PC-9 (cell line): Measurements from ENCODE around the gene SPATA16. TPM values are rescaled to one million over a fixed set of nuclear protein-coding genes. Genes with fewer than 3 reads are reported as not detected.

Source experiments
- BruUV-seq: library from RNA; stranded (reverse); fragments of 400-500 nt; replicated peaks from 2 replicates; lab custom pipeline; 2021; lab: Mats Ljungman, UMichigan
- CTCF ChIA-PET: fragments of 300-600 bp; sonication (Branson Sonifier 250); formaldehyde crosslinking; loops from one replicate; lab custom pipeline; 2022; ENCODE audit warnings: antibody characterized with exemption; lab: Charles Lee
- POLR2A ChIA-PET: fragments of 300-600 bp; sonication (Branson Sonifier 250); formaldehyde crosslinking; loops from one replicate; lab custom pipeline; 2022; ENCODE audit warnings: antibody characterized with exemption; ENCODE audit not compliant: unreplicated experiment; lab: Charles Lee
- DNase-seq, 2 experiments: peaks; one replicate each; pipeline versions ENCODE4 v3.0.0 to v3.0.0-alpha.2; 2015 to 2022; ENCODE audit warnings: mixed read lengths in 1 of 2
- H2AFZ ChIP-seq: fragments of 200-600 bp; sonication (generic); 2 replicates; pipeline ENCODE4 v1.8.1; 2017; ENCODE audit warnings: antibody characterized with exemption
- H3F3A ChIP-seq: fragments of 200-600 bp; sonication (generic); 2 replicates; pipeline ENCODE4 v1.8.1; 2017; ENCODE audit warnings: antibody characterized with exemption, mild to moderate bottlenecking, low read depth; ENCODE audit not compliant: insufficient read depth
- H3K27ac ChIP-seq: fragments of 200-600 bp; sonication (generic); 2 replicates; pipeline ENCODE4 v1.6.1; 2016; ENCODE audit warnings: mixed run types
- H3K27me3 ChIP-seq: fragments of 200-600 bp; sonication (generic); 2 replicates; pipeline ENCODE4 v1.6.1; 2016; ENCODE audit warnings: low read depth, mixed run types; ENCODE audit not compliant: insufficient read depth
- H3K36me3 ChIP-seq: fragments of 200-600 bp; sonication (generic); 2 replicates; pipeline ENCODE4 v1.6.1; 2016; ENCODE audit warnings: low read depth, mixed run types
- H3K4me1 ChIP-seq: fragments of 200-600 bp; sonication (generic); replicated peaks from 2 replicates; pipeline ENCODE4 v1.6.1; 2016; ENCODE audit warnings: mixed run types; ENCODE audit not compliant: insufficient read depth
- H3K4me2 ChIP-seq: fragments of 200-600 bp; sonication (generic); 2 replicates; pipeline ENCODE4 v1.6.1; 2017; ENCODE audit warnings: mixed run types
- H3K4me3 ChIP-seq: fragments of 200-600 bp; sonication (generic); 2 replicates; pipeline ENCODE4 v1.6.1; 2016; ENCODE audit warnings: mixed run types
- H3K79me2 ChIP-seq: fragments of 200-600 bp; sonication (generic); 2 replicates; pipeline ENCODE4 v1.6.1; 2017; ENCODE audit warnings: low read depth, mixed run types
- H3K9me2 ChIP-seq: fragments of 200-600 bp; sonication (generic); 2 replicates; pipeline ENCODE4 v1.8.1; 2017; ENCODE audit warnings: mild to moderate bottlenecking; ENCODE audit not compliant: insufficient read depth
- H3K9me3 ChIP-seq: fragments of 200-600 bp; sonication (generic); 2 replicates; pipeline ENCODE4 v1.8.1; 2016; ENCODE audit warnings: low read depth; ENCODE audit not compliant: insufficient read depth
- H4K20me1 ChIP-seq: fragments of 200-600 bp; sonication (generic); 2 replicates; pipeline ENCODE4 v1.8.1; 2017; ENCODE audit not compliant: insufficient read depth
- EZH2 ChIP-seq: fragments of 200-600 bp; sonication (generic); IDR thresholded peaks from 2 replicates; pipeline ENCODE4 v1.8.0; 2017; ENCODE audit warnings: antibody characterized with exemption, low read depth
- intact Hi-C: fragments of 100-400 bp; cut with micrococcal nuclease; formaldehyde crosslinking; loops from one replicate; pipeline ENCODE4 v1.10.0; 2022; ENCODE audit not compliant: unreplicated experiment
- total RNA-seq: library from RNA; stranded (reverse); gene quantifications from 2 replicates; pipeline ENCODE4 v1.2.3, GENCODE V29; 2021
- TF ChIP-seq, protein P1 (sequence below): fragments of 200-600 bp; sonication (generic); conservative IDR thresholded peaks from 2 replicates; pipeline ENCODE4 v1.6.1; 2017; ENCODE audit warnings: mixed run types, antibody characterized with exemption, mild to moderate bottlenecking, moderate library complexity

Gene SPATA16
- total RNA-seq, 1 experiment from 2014 or later: not detected

DNA sequence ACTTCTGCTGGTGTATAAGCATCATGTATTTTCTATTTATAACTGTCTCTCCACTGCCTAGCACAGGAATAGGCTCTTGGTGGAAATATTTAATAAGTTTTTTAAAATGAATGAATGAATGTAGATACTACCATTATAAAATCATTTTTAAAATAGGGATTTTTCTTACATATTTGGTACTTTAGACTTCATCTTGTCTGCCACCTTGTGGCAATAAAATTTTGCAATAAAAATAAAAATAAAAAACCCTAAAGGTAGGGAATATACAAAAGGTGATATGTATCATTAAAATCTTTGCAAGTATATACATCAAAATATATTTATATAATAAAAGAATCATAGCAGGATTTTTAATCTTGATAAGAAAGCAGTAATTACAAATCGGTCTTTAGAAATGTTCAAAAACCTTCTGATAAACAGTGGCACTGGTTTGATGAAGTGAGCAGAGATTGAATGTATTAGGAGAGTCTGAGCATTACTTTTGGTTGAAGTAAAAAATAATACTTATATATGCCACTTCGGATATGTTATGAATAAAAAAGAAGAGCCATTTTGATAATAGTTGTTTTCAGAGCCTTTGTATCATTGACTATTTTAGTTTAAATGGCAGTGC is 95.2 kb downstream of the SPATA16 start:
- H3K36me3 ChIP-seq: no peaks in the 10 kb centered on the region
- TF ChIP-seq, protein P1, sequence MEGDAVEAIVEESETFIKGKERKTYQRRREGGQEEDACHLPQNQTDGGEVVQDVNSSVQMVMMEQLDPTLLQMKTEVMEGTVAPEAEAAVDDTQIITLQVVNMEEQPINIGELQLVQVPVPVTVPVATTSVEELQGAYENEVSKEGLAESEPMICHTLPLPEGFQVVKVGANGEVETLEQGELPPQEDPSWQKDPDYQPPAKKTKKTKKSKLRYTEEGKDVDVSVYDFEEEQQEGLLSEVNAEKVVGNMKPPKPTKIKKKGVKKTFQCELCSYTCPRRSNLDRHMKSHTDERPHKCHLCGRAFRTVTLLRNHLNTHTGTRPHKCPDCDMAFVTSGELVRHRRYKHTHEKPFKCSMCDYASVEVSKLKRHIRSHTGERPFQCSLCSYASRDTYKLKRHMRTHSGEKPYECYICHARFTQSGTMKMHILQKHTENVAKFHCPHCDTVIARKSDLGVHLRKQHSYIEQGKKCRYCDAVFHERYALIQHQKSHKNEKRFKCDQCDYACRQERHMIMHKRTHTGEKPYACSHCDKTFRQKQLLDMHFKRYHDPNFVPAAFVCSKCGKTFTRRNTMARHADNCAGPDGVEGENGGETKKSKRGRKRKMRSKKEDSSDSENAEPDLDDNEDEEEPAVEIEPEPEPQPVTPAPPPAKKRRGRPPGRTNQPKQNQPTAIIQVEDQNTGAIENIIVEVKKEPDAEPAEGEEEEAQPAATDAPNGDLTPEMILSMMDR: peak; percentile 84
- TF ChIP-seq EZH2: no peak
- BruUV-seq: no TSS peak
- no peak for DNase-seq
- CTCF ChIA-PET: no interaction called here
- no peaks in the 10 kb centered on the region; the same call in 1 of the 2 replicates for H4K20me1 ChIP-seq
- H3K79me2 ChIP-seq: no peaks in the 10 kb centered on the region
- no peaks in the 10 kb centered on the region for H3K9me2 ChIP-seq
- no peaks in the 10 kb centered on the region for H3F3A ChIP-seq
- no peak overlapping the region for H2AFZ ChIP-seq
- no peak overlapping the region for H3K27ac ChIP-seq
- H3K4me3 ChIP-seq: no peak overlapping the region
- POLR2A ChIA-PET: no interaction called here
- no peaks in the 10 kb centered on the region for H3K27me3 ChIP-seq
- H3K9me3 ChIP-seq: no peaks in the 10 kb centered on the region
- no peaks in the 10 kb centered on the region for H3K4me1 ChIP-seq
- intact Hi-C loops: loop anchor here (2.0 kb wide), 2 partner anchors 59 to 209 kb away; no protein-coding TSS in a partner anchor
- no peak overlapping the region for H3K4me2 ChIP-seq

DNA sequence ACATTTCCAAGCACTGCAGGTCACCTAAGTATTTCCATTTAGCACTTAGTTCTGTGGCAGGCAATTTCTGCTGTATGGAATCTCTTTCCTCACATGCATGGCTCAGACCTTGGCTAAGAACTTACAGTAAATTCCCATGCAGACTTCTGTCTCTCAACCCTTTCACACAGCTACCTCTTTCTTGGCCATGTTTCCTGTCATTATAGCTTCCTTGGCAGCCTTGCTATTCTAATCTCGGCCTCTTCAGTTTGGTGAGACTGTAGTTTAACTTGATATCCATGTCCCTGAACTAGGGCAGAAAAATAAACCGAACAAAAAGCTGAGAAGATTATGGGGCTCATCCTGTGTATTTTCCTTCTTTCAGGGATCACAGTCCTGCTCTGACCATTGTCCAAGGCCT is 96.0 kb downstream of the SPATA16 start:
- no peak overlapping the region for H3K4me2 ChIP-seq
- no TSS peak for BruUV-seq
- no peaks in the 10 kb centered on the region for H3K36me3 ChIP-seq
- no peak overlapping the region for H3K27ac ChIP-seq
- DNase-seq: no peak
- no peak overlapping the region for H3K4me3 ChIP-seq
- H3K27me3 ChIP-seq: no peaks in the 10 kb centered on the region
- no peaks in the 10 kb centered on the region for H3F3A ChIP-seq
- intact Hi-C loops: loop anchor here (2.0 kb wide), 1 partner anchor 208 kb away; no protein-coding TSS in a partner anchor
- POLR2A ChIA-PET: no interaction called here
- no peak overlapping the region for H2AFZ ChIP-seq
- no peaks in the 10 kb centered on the region; the same call in 1 of the 2 replicates for H4K20me1 ChIP-seq
- no peaks in the 10 kb centered on the region for H3K79me2 ChIP-seq
- H3K9me2 ChIP-seq: no peaks in the 10 kb centered on the region
- H3K9me3 ChIP-seq: no peaks in the 10 kb centered on the region
- H3K4me1 ChIP-seq: no peaks in the 10 kb centered on the region
- TF ChIP-seq, protein P1: no peak
- TF ChIP-seq EZH2: no peak
- CTCF ChIA-PET: no interaction called here

DNA sequence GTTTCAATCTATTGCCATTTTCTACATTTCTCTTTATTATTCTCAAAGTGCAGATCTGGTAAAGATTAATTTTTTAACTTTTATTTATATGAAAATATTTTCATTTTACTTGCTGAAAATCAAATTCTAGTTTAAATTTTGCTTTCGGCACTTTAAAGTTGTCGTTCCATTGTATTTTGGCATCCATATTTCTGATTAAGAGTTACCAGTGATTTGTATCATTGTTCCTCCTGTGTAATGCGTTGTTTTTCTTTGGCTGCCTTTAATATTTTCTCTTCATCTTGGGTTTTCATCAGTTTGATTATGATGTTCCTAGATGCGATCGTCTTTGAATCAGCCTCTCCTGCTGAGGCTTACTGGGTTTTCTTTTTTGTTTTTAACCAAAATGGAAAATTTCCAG is 97.3 kb downstream of the SPATA16 start:
- Histone ChIP-seq H3K79me2 (no peaks in the 10 kb centered on the region), H3K27ac (no peak overlapping the region)
- intact Hi-C loops: loop anchor here (2.0 kb wide), 1 partner anchor 207 kb away; no protein-coding TSS in a partner anchor

More for the DNA sequence above, 97.3 kb downstream of the SPATA16 start:
- Histone ChIP-seq H2AFZ (no peak overlapping the region), H3K9me3 (no peaks in the 10 kb centered on the region), H4K20me1 (no peaks in the 10 kb centered on the region; the same call in 1 of the 2 replicates), H3K4me2 (no peak overlapping the region), H3K36me3 (no peaks in the 10 kb centered on the region), H3K27me3 (no peaks in the 10 kb centered on the region), H3K4me3 (no peak overlapping the region), H3K4me1 (no peaks in the 10 kb centered on the region), H3F3A (no peaks in the 10 kb centered on the region), H3K9me2 (no peaks in the 10 kb centered on the region)
- TF ChIP-seq, protein P1: no peak
- no peak for TF ChIP-seq EZH2
- DNase-seq: no peak
- BruUV-seq: no TSS peak
- POLR2A ChIA-PET: no interaction called here
- CTCF ChIA-PET: no interaction called here
